Activated T-cell treated with anti-CD3 and anti-CD28 coated beads, Interleukin-2, amount 50 U/mL, for 4 hours (primary cell): ENCODE data around the gene MEIS3. TPM values are rescaled to one million over a fixed set of nuclear protein-coding genes. Genes with fewer than 3 reads are reported as not detected.

Experiments used
- ATAC-seq, 2 donors: fragments of 200-7000 bp; cut with Tn5 transposase; one replicate each; pipeline ENCODE4 v1.10.0; 2021
- DNase-seq: peaks from one replicate; pipeline ENCODE4 v3.0.0-alpha.2; 2020
- H3K27me3 Mint-ChIP-seq: one replicate; pipeline ENCODE4 v1.8.0; 2021; ENCODE audit warnings: low read depth, mixed read lengths
- H3K36me3 Mint-ChIP-seq: one replicate; pipeline ENCODE4 v1.8.0; 2022; ENCODE audit warnings: mixed read lengths; ENCODE audit not compliant: insufficient read depth
- H3K4me1 Mint-ChIP-seq: one replicate; pipeline ENCODE4 v1.8.0; 2021; ENCODE audit warnings: low read depth, mixed read lengths
- H3K4me3 Mint-ChIP-seq: one replicate; pipeline ENCODE4 v1.8.0; 2021; ENCODE audit warnings: mild to moderate bottlenecking, moderate library complexity, mixed read lengths
- H3K9me3 Mint-ChIP-seq: one replicate; pipeline ENCODE4 v1.8.0; 2021; ENCODE audit warnings: mixed read lengths
- total RNA-seq, 3 donors: library from RNA; stranded (reverse); gene quantifications; one replicate each; pipeline ENCODE4 v1.2.1, GENCODE V29; 2021

Gene MEIS3
- total RNA-seq: under 1 TPM in 1 of 3 donors, not detected in 2; 0.16 TPM

DNA sequence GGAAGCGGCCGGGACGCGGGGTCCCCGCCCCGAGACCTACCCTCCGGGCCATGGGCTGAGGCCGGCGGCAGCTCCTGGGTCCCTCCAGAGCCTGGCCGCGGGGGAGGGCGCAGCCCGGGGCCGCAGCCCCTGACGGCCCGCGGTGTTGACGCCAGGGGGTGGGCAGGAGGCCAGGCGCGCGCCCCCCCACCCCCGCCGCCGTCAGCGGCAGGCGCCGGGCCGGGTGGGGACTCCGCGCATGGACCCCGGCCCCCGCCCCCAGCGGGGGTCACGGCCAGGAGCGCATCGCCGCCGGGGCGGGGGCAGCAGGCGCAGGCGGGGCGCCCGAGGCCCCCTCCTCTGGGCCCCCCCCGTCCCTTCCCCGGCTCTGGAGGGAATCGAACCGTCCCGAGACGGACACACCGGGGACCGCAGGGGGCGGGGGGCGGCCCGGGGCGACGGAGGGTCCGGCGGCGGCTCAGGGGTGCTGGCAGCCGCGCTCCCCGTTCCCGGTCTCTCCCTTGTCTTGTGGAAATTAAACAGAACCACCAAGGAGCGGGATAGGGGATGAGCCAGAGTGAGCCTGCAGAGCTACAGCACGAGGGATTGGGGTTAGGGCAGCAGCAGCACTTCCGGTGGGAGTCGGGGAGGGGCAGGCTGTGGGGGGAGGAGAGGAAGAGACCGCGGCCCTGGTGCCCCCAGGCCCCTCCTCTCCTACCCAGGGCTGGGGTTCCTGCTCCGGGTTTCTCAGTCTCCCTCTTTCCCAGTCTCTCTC, at the start of gene MEIS3:
TSS of gene MEIS3 (minus strand) at position 498 of the 754 bp plus-strand sequence. CDS start at position 52, 446 bp downstream.
- ATAC-seq: peak; percentile 8 to 16
- H3K4me3 Mint-ChIP-seq: peak within 1 kb of the TSS; percentile 47
- H3K9me3 Mint-ChIP-seq: no peaks in the 10 kb centered on the region
- H3K4me1 Mint-ChIP-seq: peaks cover 34% of the 10 kb centered on the region
- H3K27me3 Mint-ChIP-seq: peaks cover 82% of the 10 kb centered on the region
- no peaks in the 10 kb centered on the region for H3K36me3 Mint-ChIP-seq
- DNase-seq: no peak

DNA sequence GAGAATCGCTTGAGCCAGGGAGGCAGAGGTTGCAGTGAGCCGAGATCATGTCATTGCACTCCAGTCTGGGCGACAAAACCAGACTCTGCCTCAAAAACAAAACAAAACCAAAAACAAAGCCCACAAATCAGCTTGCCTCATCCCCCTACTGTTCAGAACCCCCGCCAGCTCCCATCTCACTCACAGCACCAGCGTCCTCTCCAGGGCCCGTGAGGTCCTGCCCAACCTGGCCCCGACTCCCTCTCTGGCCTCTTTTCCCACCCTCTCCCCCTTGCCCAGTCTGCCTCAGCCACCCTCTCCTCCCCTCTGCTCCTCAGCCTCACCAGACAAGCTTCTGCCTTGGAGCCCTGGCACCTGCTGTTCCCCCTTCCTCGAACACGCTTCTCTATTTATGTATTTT, 48.6 kb upstream of the MEIS3 start:
- Mint-ChIP-seq H3K4me1 (peaks cover 14% of the 10 kb centered on the region), H3K9me3 (no peaks in the 10 kb centered on the region), H3K27me3 (peaks cover 66% of the 10 kb centered on the region), H3K4me3 (no peak overlapping the region), H3K36me3 (no peaks in the 10 kb centered on the region)
- DNase-seq (no peak), ATAC-seq (no peak)

DNA sequence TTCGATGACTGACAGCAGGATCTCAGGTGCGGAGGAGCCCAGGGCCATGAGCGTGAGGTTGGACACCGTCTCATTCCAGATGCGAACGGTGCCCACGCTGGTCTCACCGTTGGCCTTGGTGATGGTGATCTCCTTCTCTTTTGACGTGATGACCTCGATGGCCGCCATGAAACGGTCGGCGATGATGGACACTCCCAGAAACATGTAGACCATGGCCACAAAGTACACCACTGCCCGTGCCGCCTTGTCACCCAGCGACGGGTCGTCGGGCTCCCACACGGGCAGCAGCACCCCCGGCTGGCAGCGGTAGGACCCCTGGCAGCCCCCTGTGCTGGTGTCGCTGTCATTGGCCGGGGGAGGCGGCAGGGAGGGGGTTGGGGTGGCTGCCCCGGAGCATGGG, 46.6 kb upstream of the MEIS3 start:
- Mint-ChIP-seq H3K4me1 (peaks cover 8% of the 10 kb centered on the region), H3K4me3 (no peak overlapping the region), H3K36me3 (no peaks in the 10 kb centered on the region), H3K9me3 (no peaks in the 10 kb centered on the region), H3K27me3 (peaks cover 62% of the 10 kb centered on the region)
- DNase-seq (no peak), ATAC-seq (no peak)

- H3K4me3 Mint-ChIP-seq: no peak overlapping the region
- no peak for ATAC-seq
- H3K9me3 Mint-ChIP-seq: no peaks in the 10 kb centered on the region
- no peaks in the 10 kb centered on the region for H3K36me3 Mint-ChIP-seq
- peaks cover 5% of the 10 kb centered on the region for H3K4me1 Mint-ChIP-seq
- no peak for DNase-seq
- H3K27me3 Mint-ChIP-seq: peaks cover 54% of the 10 kb centered on the region
Measured at GRCh38 chr19:47464675-47465419, 45.5 kb upstream of the MEIS3 start.

DNA sequence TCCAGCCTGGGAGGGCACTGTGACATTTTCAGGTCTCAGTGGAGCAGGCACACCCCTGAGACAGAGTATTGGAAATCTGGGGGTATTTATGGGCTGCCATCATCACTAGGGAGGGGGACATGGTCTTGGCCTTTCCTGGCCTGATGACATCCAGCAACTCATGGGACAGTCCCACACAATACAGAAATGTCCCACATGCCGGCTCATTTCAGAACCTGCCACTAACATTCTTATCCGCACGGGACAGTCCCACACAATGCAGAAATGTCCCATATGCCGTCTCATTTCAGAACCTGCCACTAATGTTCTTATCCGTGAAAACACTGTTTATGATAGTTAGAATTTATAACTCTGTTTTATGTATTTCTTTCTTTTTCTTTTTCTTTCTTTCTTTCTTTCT, 42.5 kb upstream of the MEIS3 start:
- H3K27me3 Mint-ChIP-seq: peaks cover 33% of the 10 kb centered on the region
- ATAC-seq: no peak

GRCh38 chr19:47459477-47459876, 40.1 kb upstream of the MEIS3 start:
- DNase-seq: no peak
- peaks cover 35% of the 10 kb centered on the region for H3K27me3 Mint-ChIP-seq
- peaks cover 10% of the 10 kb centered on the region for H3K9me3 Mint-ChIP-seq
- ATAC-seq: no peak
- H3K4me3 Mint-ChIP-seq: no peak overlapping the region
- peaks cover 2% of the 10 kb centered on the region for H3K4me1 Mint-ChIP-seq
- H3K36me3 Mint-ChIP-seq: no peaks in the 10 kb centered on the region

More for the DNA sequence above, 42.5 kb upstream of the MEIS3 start:
- DNase-seq: no peak
- H3K36me3 Mint-ChIP-seq: no peaks in the 10 kb centered on the region
- H3K9me3 Mint-ChIP-seq: no peaks in the 10 kb centered on the region
- H3K4me3 Mint-ChIP-seq: no peak overlapping the region
- H3K4me1 Mint-ChIP-seq: peaks cover 2% of the 10 kb centered on the region

GRCh38 chr19:47458672-47459071, 39.3 kb upstream of the MEIS3 start:
- Mint-ChIP-seq H3K9me3 (peaks cover 10% of the 10 kb centered on the region), H3K4me1 (peaks cover 2% of the 10 kb centered on the region), H3K4me3 (no peak overlapping the region), H3K27me3 (peaks cover 39% of the 10 kb centered on the region), H3K36me3 (no peaks in the 10 kb centered on the region)
- no peak for DNase-seq
- ATAC-seq: no peak

DNA sequence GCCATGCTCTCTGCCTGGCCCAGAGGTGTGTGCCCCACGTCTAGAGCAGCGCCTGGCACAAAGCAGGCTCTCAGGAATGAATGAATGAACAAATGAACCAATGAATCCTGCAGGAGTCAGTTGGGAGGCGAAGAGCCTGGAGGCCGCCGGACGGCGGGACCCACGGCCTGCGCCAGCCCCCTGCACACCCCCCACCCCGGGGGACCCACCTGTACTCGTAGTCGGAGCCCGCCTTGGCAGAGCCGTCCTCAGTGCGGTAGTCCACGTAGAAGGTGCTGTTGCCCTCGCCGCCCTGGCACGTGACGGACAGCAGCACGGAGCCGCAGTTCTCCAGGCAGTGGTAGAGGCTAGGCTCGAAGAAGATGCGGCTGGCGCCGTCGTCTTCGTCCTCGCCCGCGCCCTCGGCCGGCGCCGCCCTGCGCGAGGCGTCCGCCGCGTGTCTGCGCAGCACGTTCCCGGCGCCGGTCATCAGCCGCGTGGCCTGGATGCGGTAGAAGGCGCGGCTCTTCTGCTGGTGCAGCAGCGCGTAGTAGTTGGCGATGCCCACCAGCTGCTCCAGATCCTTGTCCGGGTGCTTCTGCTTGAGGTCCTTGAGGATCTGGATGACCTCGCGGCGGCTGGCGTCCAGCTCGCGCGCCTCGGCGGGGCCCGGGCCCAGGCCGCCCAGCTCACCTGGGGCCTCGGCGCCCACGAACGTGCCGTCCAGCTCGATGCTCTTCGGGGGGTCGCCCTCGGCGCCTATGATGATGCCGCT, 37.6 kb upstream of the MEIS3 start:
- no peak for DNase-seq
- ATAC-seq: peak in 1 of 2 donors; percentile 18
- peaks cover 34% of the 10 kb centered on the region for H3K27me3 Mint-ChIP-seq
- H3K9me3 Mint-ChIP-seq: peaks cover 10% of the 10 kb centered on the region
- H3K36me3 Mint-ChIP-seq: no peaks in the 10 kb centered on the region
- no peak overlapping the region for H3K4me3 Mint-ChIP-seq
- H3K4me1 Mint-ChIP-seq: peaks cover 2% of the 10 kb centered on the region

DNA sequence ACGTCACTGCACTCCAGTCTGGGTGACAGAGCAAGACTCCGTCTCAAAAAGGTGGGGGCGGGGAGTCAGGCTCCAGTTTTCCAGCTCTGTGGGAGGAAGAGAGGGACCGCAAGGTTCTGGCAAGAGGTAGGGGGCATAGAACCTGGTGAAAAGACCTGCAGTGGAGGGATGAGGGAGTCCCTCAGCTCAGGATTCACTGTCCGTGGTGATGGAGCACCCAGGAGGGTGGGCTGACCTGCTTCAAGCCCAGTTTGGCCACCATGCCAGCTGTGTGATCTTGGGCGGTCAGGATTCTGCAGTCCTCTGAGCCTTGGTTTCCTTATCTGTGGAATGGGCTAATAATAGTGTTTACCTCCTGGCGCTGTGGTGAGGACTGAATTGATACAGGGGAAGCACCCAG, 31.2 kb upstream of the MEIS3 start:
- no peaks in the 10 kb centered on the region for H3K36me3 Mint-ChIP-seq
- peaks cover 44% of the 10 kb centered on the region for H3K27me3 Mint-ChIP-seq
- H3K4me1 Mint-ChIP-seq: peaks cover 22% of the 10 kb centered on the region
- no peak for ATAC-seq
- no peak for DNase-seq
- H3K4me3 Mint-ChIP-seq: no peak overlapping the region
- peaks cover 3% of the 10 kb centered on the region for H3K9me3 Mint-ChIP-seq

DNA sequence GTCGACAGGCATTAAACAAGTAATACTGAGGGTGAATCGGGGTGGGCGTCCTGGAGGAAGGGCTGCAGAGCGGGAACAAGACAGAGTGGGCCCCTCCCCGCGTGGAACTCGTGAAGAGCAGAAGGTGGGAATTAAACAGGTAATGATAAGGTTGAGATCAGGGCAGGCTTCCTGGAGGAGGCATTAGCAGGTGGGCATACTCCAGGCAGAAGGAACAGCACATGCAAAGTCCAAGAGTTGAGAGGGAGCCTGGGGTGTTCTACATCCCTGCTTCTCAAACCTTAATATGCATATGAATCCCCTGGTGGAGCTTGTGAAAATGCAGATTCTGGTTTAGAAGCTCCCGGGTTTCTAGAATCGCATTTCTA, 29.0 kb upstream of the MEIS3 start:
- Mint-ChIP-seq H3K4me1 (peaks cover 42% of the 10 kb centered on the region), H3K4me3 (peak overlapping the region; percentile 38), H3K36me3 (no peaks in the 10 kb centered on the region), H3K27me3 (peaks cover 48% of the 10 kb centered on the region), H3K9me3 (no peaks in the 10 kb centered on the region)
- ATAC-seq: no peak
- DNase-seq: no peak

- ATAC-seq: peak; percentile 71 to 82
- peaks cover 54% of the 10 kb centered on the region for H3K27me3 Mint-ChIP-seq
- peaks cover 47% of the 10 kb centered on the region for H3K4me1 Mint-ChIP-seq
- peak; percentile 39 for DNase-seq
- H3K4me3 Mint-ChIP-seq: no peak overlapping the region
- H3K36me3 Mint-ChIP-seq: no peaks in the 10 kb centered on the region
- H3K9me3 Mint-ChIP-seq: no peaks in the 10 kb centered on the region
Measured at GRCh38 chr19:47447470-47448359, 28.4 kb upstream of the MEIS3 start.

DNA sequence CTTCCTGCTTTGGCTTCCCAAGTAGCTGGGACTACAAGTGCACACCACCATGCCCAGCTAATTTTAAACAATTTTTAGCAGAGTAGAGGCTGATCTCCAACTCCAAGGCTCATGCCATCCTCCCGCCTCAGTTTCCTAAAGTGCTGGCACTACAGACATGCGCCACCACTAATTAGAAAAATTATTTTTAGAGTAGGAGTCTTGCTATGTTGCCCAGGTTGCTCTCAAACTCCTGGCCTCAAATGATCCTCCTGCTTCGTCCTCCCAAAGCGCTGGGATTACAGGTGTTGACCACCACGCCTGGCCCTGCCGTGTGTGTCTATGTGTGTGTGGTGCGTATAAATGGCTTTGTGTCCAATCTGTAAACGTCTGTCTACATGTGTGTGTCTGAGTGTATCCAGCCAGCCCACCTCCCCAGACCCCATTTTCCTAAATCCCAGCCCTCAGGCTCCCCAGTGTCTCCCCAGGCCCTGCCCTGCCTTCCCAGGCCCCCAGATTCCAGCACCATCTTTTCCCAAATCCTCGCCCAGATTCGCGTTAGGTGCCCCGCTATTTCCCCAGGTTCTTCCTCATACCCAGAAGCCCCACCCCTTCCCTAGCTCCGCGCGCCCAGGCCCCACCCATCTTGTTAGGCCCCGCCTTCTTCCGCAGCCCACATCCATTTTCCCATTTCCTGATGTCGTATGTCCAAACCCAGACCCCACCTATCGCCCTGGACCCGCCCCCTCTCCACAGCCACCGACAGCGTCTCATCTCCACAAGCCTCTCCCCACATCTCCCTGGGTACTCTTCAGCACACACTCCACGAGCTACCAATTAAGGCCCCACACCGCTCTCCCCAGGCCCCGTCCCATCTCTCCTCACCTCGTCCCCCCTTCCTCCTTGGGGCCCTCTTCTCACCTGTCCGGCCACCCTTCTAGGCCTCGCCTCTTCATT, 27.5 kb upstream of the MEIS3 start:
- Mint-ChIP-seq H3K9me3 (no peaks in the 10 kb centered on the region), H3K4me1 (peaks cover 49% of the 10 kb centered on the region), H3K4me3 (peak overlapping the region; percentile 65), H3K36me3 (no peaks in the 10 kb centered on the region), H3K27me3 (peaks cover 61% of the 10 kb centered on the region)
- peak in 1 of 2 donors; percentile 8 for ATAC-seq
- DNase-seq: no peak

DNA sequence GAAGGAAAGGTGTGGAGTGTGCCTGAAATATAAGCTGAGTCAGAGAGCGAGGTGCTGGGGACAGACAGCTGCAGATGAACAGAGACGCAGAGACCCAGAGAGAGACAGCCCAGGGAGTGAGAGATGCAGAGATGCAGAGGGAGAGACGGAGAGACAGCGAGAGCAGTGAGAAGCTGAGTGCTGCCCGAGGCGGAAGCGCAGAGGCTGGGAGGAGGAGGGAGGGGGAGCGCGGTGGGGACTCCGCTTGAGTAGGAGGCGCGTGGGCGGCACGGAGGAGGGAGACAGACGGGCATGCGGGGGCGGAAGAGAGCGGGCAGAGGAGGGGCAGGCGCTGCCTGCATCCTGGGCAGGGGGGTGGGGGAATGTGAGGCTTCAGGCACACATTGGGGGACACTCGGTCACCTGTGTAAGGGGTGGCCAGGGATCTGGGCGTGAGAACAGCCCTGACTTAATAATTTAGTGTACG, 26.6 kb upstream of the MEIS3 start:
- Mint-ChIP-seq H3K36me3 (no peaks in the 10 kb centered on the region), H3K27me3 (peaks cover 67% of the 10 kb centered on the region), H3K4me1 (peaks cover 49% of the 10 kb centered on the region), H3K9me3 (no peaks in the 10 kb centered on the region), H3K4me3 (peak overlapping the region; percentile 65)
- DNase-seq (peak; percentile 83), ATAC-seq (peak in 1 of 2 donors; percentile 14)
